HCT116 (cell line): Measurements from ENCODE around the gene DAAM2. TPM values are rescaled to one million over a fixed set of nuclear protein-coding genes. Genes with fewer than 3 reads are reported as not detected.

Source experiments
- ATAC-seq: fragments of 200-7000 bp; cut with Tn5 transposase; 2 replicates; pipeline ENCODE4 v1.9.1; 2020; ENCODE audit warnings: mild to moderate bottlenecking, moderate library complexity
- BruUV-seq: library from RNA; stranded (reverse); fragments of 400-500 nt; replicated peaks from 2 replicates; lab custom pipeline; 2021; lab: Mats Ljungman, UMichigan
- CTCF ChIA-PET: fragments of 300-600 bp; sonication (Branson Sonifier 250); formaldehyde crosslinking; loops from one replicate; lab custom pipeline; 2021; ENCODE audit warnings: antibody characterized with exemption; lab: Charles Lee
- POLR2A ChIA-PET: fragments of 300-600, 350-600 bp; sonication (Branson Sonifier 250); formaldehyde crosslinking; loops from one replicate; lab custom pipeline; 2021; ENCODE audit warnings: antibody characterized with exemption; lab: Charles Lee
- RAD21 ChIA-PET, 2 experiments: fragments of 300-600 bp; sonication (Branson Sonifier 250); formaldehyde crosslinking; loops; one replicate each; lab custom pipeline; 2023; ENCODE audit warnings: low total read pairs in 2 of 2; ENCODE audit not compliant: uncharacterized antibody in 2 of 2, unreplicated experiment in 2 of 2, low non-redundant PET in 1 of 2; lab: Charles Lee
- DNase-seq: peaks from one replicate; pipeline ENCODE4 v3.0.0-alpha.2; 2010; ENCODE audit warnings: low read depth, low spot score
- H2AFZ ChIP-seq: fragments of 200-600 bp; shearing (Covaris generic), sonication (generic); 2 replicates; pipeline ENCODE4 v1.6.1; 2017; ENCODE audit warnings: low read depth, mixed run types, mixed read lengths, antibody characterized with exemption, low read length; ENCODE audit not compliant: poor library complexity, severe bottlenecking
- H3K27ac ChIP-seq: 2 replicates; pipeline ENCODE4 v1.5.1; 2012; ENCODE audit warnings: low read depth, low read length
- H3K27me3 ChIP-seq: fragments of 200-600 bp; sonication (generic); 2 replicates; pipeline ENCODE4 v1.6.1; 2016; ENCODE audit warnings: mixed run types, low read length, mixed read lengths; ENCODE audit not compliant: insufficient read depth
- H3K36me3 ChIP-seq, 2 experiments: fragments of 200-500 bp in 1 of 2; fragments of 200-600 bp in 1 of 2; sonication (Bioruptor generic) in 1 of 2; sonication (generic) in 1 of 2; 2 replicates each; pipeline versions ENCODE4 v1.5.1 to v1.6.1; 2014 to 2016; ENCODE audit warnings: low read length in 2 of 2, inconsistent platforms in 1 of 2, mixed read lengths in 1 of 2, mixed run types in 1 of 2; ENCODE audit not compliant: insufficient read depth in 2 of 2, control insufficient read depth in 1 of 2
- H3K4me1 ChIP-seq, 2 experiments: fragments of 200-600 bp in 1 of 2; sonication (generic) in 1 of 2; 2 replicates each; pipeline versions ENCODE4 v1.5.1 to v1.6.1; 2012 to 2017; ENCODE audit warnings: low read length in 2 of 2, inconsistent platforms in 1 of 2, mild to moderate bottlenecking in 1 of 2, mixed read lengths in 1 of 2, mixed run types in 1 of 2, moderate library complexity in 1 of 2; ENCODE audit not compliant: insufficient read depth in 2 of 2, control insufficient read depth in 1 of 2
- H3K4me2 ChIP-seq: fragments of 200-600 bp; sonication (generic); 2 replicates; pipeline ENCODE4 v1.6.1; 2017; ENCODE audit warnings: mixed run types, low read length, mixed read lengths
- H3K4me3 ChIP-seq, 2 experiments: fragments of 200-600 bp in 1 of 2; sonication (generic) in 1 of 2; replicated peaks in 1 of 2; 2 replicates each; pipeline ENCODE4 v1.5.1; 2011 to 2016; ENCODE audit warnings: low read length in 2 of 2, control low read depth in 1 of 2, low read depth in 1 of 2, mild to moderate bottlenecking in 1 of 2, mixed read lengths in 1 of 2, mixed run types in 1 of 2
- H3K79me2 ChIP-seq: fragments of 200-600 bp; sonication (generic); 2 replicates; pipeline ENCODE4 v1.6.1; 2017; ENCODE audit warnings: mild to moderate bottlenecking, mixed run types, low read length, moderate library complexity, mixed read lengths; ENCODE audit not compliant: insufficient read depth
- H3K9ac ChIP-seq: fragments of 200-600 bp; sonication (generic); 2 replicates; pipeline ENCODE4 v1.6.1; 2016; ENCODE audit warnings: low read length, mixed read lengths
- H3K9me2 ChIP-seq: fragments of 200-600 bp; sonication (generic), shearing (Covaris generic); 2 replicates; pipeline ENCODE4 v1.6.1; 2017; ENCODE audit warnings: mixed run types, mild to moderate bottlenecking, moderate library complexity; ENCODE audit not compliant: insufficient read depth
- H3K9me3 ChIP-seq, 2 experiments: fragments of 200-500 bp in 1 of 2; fragments of 200-600 bp in 1 of 2; sonication (Bioruptor generic) in 1 of 2; sonication (generic) in 1 of 2; 2 replicates each; pipeline ENCODE4 v1.6.1; 2014 to 2017; ENCODE audit warnings: low read length in 2 of 2, mixed read lengths in 2 of 2, inconsistent platforms in 1 of 2, low read depth in 1 of 2, mild to moderate bottlenecking in 1 of 2, mixed run types in 1 of 2, moderate library complexity in 1 of 2; ENCODE audit not compliant: control insufficient read depth in 1 of 2, insufficient read depth in 1 of 2
- H4K20me1 ChIP-seq: fragments of 200-600 bp; sonication (generic), shearing (Covaris generic); 2 replicates; pipeline ENCODE4 v1.6.1; 2017; ENCODE audit warnings: mixed run types, mild to moderate bottlenecking, moderate library complexity; ENCODE audit not compliant: insufficient read depth
- ATF3 ChIP-seq: IDR thresholded peaks from 2 replicates; pipeline ENCODE4 v1.6.1; 2012
- CBX3 ChIP-seq: IDR thresholded peaks from 2 replicates; pipeline ENCODE4 v1.6.1; 2012; ENCODE audit warnings: low read depth
- CTCF ChIP-seq, 3 experiments: fragments of 200-600 bp in 1 of 3; sonication (generic) in 1 of 3; IDR thresholded peaks in 2 of 3; conservative IDR thresholded peaks in 1 of 3; 2 replicates each; pipeline ENCODE4 v1.5.1; 2012 to 2017; ENCODE audit warnings: low read depth in 2 of 3, low read length in 2 of 3, antibody characterized with exemption in 1 of 3, borderline replicate concordance in 1 of 3, control low read depth in 1 of 3, mild to moderate bottlenecking in 1 of 3, mixed read lengths in 1 of 3, mixed run types in 1 of 3, moderate library complexity in 1 of 3; ENCODE audit not compliant: insufficient read depth in 1 of 3
- EGR1 ChIP-seq: IDR thresholded peaks from 2 replicates; pipeline ENCODE4 v1.6.1; 2012; ENCODE audit warnings: low read depth
- ELF1 ChIP-seq: IDR thresholded peaks from 2 replicates; pipeline ENCODE4 v1.6.1; 2012; ENCODE audit warnings: low read depth, borderline replicate concordance
- EZH2 ChIP-seq: fragments of 200-600 bp; sonication (generic); IDR thresholded peaks from 2 replicates; pipeline ENCODE4 v1.6.1; 2017; ENCODE audit warnings: antibody characterized with exemption, mixed run types
- FOSL1 ChIP-seq: IDR thresholded peaks from 2 replicates; pipeline ENCODE4 v1.6.1; 2012; ENCODE audit warnings: low read depth
- JUND ChIP-seq: IDR thresholded peaks from 2 replicates; pipeline ENCODE4 v1.6.1; 2012
- POLR2A ChIP-seq: IDR thresholded peaks from 2 replicates; pipeline ENCODE4 v1.7.0; 2011; ENCODE audit warnings: borderline replicate concordance; ENCODE audit not compliant: insufficient read depth, insufficient read length; ENCODE audit errors: extremely low read depth
- POLR2AphosphoS5 ChIP-seq: IDR thresholded peaks from 2 replicates; pipeline ENCODE4 v1.6.1; 2011; ENCODE audit warnings: mild to moderate bottlenecking, low read depth, low read length, moderate library complexity
- RAD21 ChIP-seq: IDR thresholded peaks from 2 replicates; pipeline ENCODE4 v1.6.1; 2012; ENCODE audit warnings: low read depth, mild to moderate bottlenecking
- REST ChIP-seq: IDR thresholded peaks from 2 replicates; pipeline ENCODE4 v1.6.1; 2012; ENCODE audit warnings: low read depth
- SP1 ChIP-seq: IDR thresholded peaks from 2 replicates; pipeline ENCODE4 v1.6.1; 2012; ENCODE audit warnings: low read depth
- TCF7L2 ChIP-seq: IDR thresholded peaks from 2 replicates; pipeline ENCODE4 v1.7.0; 2011; ENCODE audit warnings: borderline replicate concordance, inconsistent platforms; ENCODE audit not compliant: insufficient read depth, insufficient read length; ENCODE audit errors: extremely low read depth
- YY1 ChIP-seq: IDR thresholded peaks from 2 replicates; pipeline ENCODE4 v1.6.1; 2011; ENCODE audit warnings: low read length, low read depth, moderate library complexity, mild to moderate bottlenecking; ENCODE audit not compliant: insufficient replicate concordance; ENCODE audit errors: extremely low read depth
- ZBTB33 ChIP-seq: IDR thresholded peaks from 2 replicates; pipeline ENCODE4 v1.6.1; 2011; ENCODE audit warnings: mild to moderate bottlenecking, low read length, moderate library complexity; ENCODE audit not compliant: insufficient replicate concordance; ENCODE audit errors: extremely low read depth
- ZFX ChIP-seq: fragments of 450-650 bp; IDR thresholded peaks from 2 replicates; pipeline ENCODE4 v1.6.1; 2017
- intact Hi-C: fragments of 100-400 bp; cut with micrococcal nuclease; formaldehyde crosslinking; loops from 2 replicates; pipeline ENCODE4 v1.10.0; 2022
- total RNA-seq: library from RNA; stranded (reverse); gene quantifications from one replicate; pipeline ENCODE4 v1.2.1, GENCODE V29; 2021; ENCODE audit not compliant: unreplicated experiment

DAAM2 gene
- total RNA-seq, 1 experiment from 2014 or later, result not detected

- Histone ChIP-seq H3K27ac (no peak overlapping the region), H3K9me2 (no peaks in the 10 kb centered on the region), H2AFZ (no peak overlapping the region), H3K4me1 (no peaks in the 10 kb centered on the region), H3K4me2 (no peak overlapping the region), H4K20me1 (no peaks in the 10 kb centered on the region), H3K9me3 (no peaks in the 10 kb centered on the region), H3K9ac (no peak overlapping the region), H3K4me3 (no peak overlapping the region), H3K79me2 (no peaks in the 10 kb centered on the region), H3K27me3 (peaks cover 35% of the 10 kb centered on the region), H3K36me3 (no peaks in the 10 kb centered on the region)
- BruUV-seq, result no TSS peak
- ChIA-PET POLR2A (no interaction called here), RAD21 (no interaction called here), CTCF (no interaction called here)
- TF ChIP-seq RAD21 (no peak), REST (no peak), CTCF (IDR thresholded peaks at IDR 0.05 in 2 of 3, conservative IDR thresholded peaks at IDR 0.05 in 1 of 3; ENCODE audit: borderline replicate concordance in 1 of 3, insufficient read depth in 1 of 3, low read depth in 2 of 3, low read length in 2 of 3) (no peak), ELF1 (no peak), TCF7L2 (no peak), ZFX (no peak), EZH2 (no peak), CBX3 (no peak), POLR2AphosphoS5 (no peak), POLR2A (no peak), ATF3 (no peak), JUND (no peak), FOSL1 (no peak), ZBTB33 (no peak), SP1 (no peak), YY1 (no peak), EGR1 (no peak)
- ATAC-seq (no peak), DNase-seq (no peak)
- intact Hi-C loops, result no loop called here
Measured at GRCh38 chr6:39752835-39753724, 39.1 kb upstream of the DAAM2 start.
